Endothelial cell of umbilical vein (primary cell): ENCODE data around the gene RNF157. TPM values are rescaled to one million over a fixed set of nuclear protein-coding genes. Genes with fewer than 3 reads are reported as not detected.

Experiments used
- BruUV-seq: library from RNA; stranded (reverse); fragments of 400-500 nt; replicated peaks from 2 replicates; lab custom pipeline; 2021; lab: Mats Ljungman, UMichigan
- CTCF ChIA-PET: fragments of 300-600, 350-600 bp; sonication (Branson Sonifier 250); formaldehyde crosslinking; loops from one replicate; lab custom pipeline; 2021; ENCODE audit warnings: antibody characterized with exemption, inconsistent platforms; lab: Charles Lee
- POLR2A ChIA-PET: fragments of 300-600, 350-600 bp; sonication (Branson Sonifier 250); formaldehyde crosslinking; loops from one replicate; lab custom pipeline; 2021; ENCODE audit warnings: antibody characterized with exemption, inconsistent platforms; lab: Charles Lee
- DNase-seq: peaks from one replicate; pipeline ENCODE4 v3.0.0-alpha.2; 2011; ENCODE audit warnings: low read depth, low spot score
- FAIRE-seq: peaks from 2 replicates; lab custom pipeline; 2011; peaks lifted over from hg19 to GRCh38; lab: Jason Lieb, UNC
- H2AFZ ChIP-seq: 2 replicates; pipeline ENCODE4 v1.6.0; 2012; ENCODE audit warnings: low read depth, low read length, control low read depth, inconsistent platforms
- H3K27ac ChIP-seq: 2 replicates; pipeline ENCODE4 v1.5.1; 2011; ENCODE audit warnings: low read depth, mild to moderate bottlenecking, control low read depth, low read length, moderate library complexity; ENCODE audit not compliant: insufficient read depth
- H3K27me3 ChIP-seq, 2 experiments: 2 replicates each; pipeline versions ENCODE4 v1.6.0 to v1.6.1; 2011; ENCODE audit warnings: low read length in 2 of 2, mixed read lengths in 1 of 2; ENCODE audit not compliant: control insufficient read depth in 2 of 2, insufficient read depth in 2 of 2
- H3K36me3 ChIP-seq, 2 experiments: 2 replicates in 1 of 2; 3 replicates in 1 of 2; pipeline ENCODE4 v1.5.1; 2011; ENCODE audit warnings: low read length in 2 of 2, mild to moderate bottlenecking in 1 of 2, moderate library complexity in 1 of 2; ENCODE audit not compliant: control insufficient read depth in 2 of 2, insufficient read depth in 2 of 2; ENCODE audit errors: extremely low read depth in 1 of 2
- H3K4me1 ChIP-seq: 3 replicates; pipeline ENCODE4 v1.5.1; 2011; ENCODE audit warnings: mild to moderate bottlenecking, low read length; ENCODE audit not compliant: control insufficient read depth, insufficient read depth; ENCODE audit errors: extremely low read depth
- H3K4me2 ChIP-seq: 2 replicates; pipeline ENCODE4 v1.6.1; 2011; ENCODE audit warnings: low read length, control low read depth, mixed read lengths; ENCODE audit not compliant: insufficient read depth
- H3K4me3 ChIP-seq, 3 experiments: fragments of 200-600 bp in 1 of 3; sonication (generic), shearing (Covaris generic) in 1 of 3; replicated peaks in 1 of 3; 2 replicates each; pipeline ENCODE4 v1.5.1; 2011 to 2016; ENCODE audit warnings: control low read depth in 3 of 3, low read length in 3 of 3, mild to moderate bottlenecking in 2 of 3, inconsistent platforms in 1 of 3, low read depth in 1 of 3, moderate library complexity in 1 of 3; ENCODE audit not compliant: insufficient read depth in 1 of 3
- H3K79me2 ChIP-seq: 2 replicates; pipeline ENCODE4 v1.6.0; 2012; ENCODE audit warnings: low read length, inconsistent platforms; ENCODE audit not compliant: control insufficient read depth, insufficient read depth
- H3K9ac ChIP-seq: replicated peaks from 2 replicates; pipeline ENCODE3; 2011; ENCODE audit warnings: low read length, control low read depth; ENCODE audit not compliant: insufficient read depth; ENCODE audit errors: extremely low read depth
- H3K9me1 ChIP-seq: replicated peaks from 3 replicates; pipeline ENCODE4 v1.6.0; 2011; ENCODE audit warnings: mild to moderate bottlenecking, low read length; ENCODE audit not compliant: control insufficient read depth, insufficient read depth; ENCODE audit errors: extremely low read depth
- H3K9me3 ChIP-seq: replicated peaks from 2 replicates; pipeline ENCODE4 v1.5.1; 2012; ENCODE audit warnings: low read length, inconsistent platforms; ENCODE audit not compliant: control insufficient read depth, insufficient read depth
- H4K20me1 ChIP-seq: replicated peaks from 2 replicates; pipeline ENCODE3; 2011; ENCODE audit warnings: mild to moderate bottlenecking, low read length; ENCODE audit not compliant: control insufficient read depth, insufficient read depth; ENCODE audit errors: extremely low read depth
- CTCF ChIP-seq, 2 donors: IDR thresholded peaks; 1 replicate in 1 of 2; 2 replicates in 1 of 2; pipeline ENCODE4 v1.5.1; 2011; ENCODE audit warnings: low read length in 2 of 2, mild to moderate bottlenecking in 2 of 2, moderate library complexity in 2 of 2, control low read depth in 1 of 2, inconsistent platforms in 1 of 2, low read depth in 1 of 2; ENCODE audit not compliant: insufficient read depth in 1 of 2; ENCODE audit errors: extremely low read depth in 1 of 2
- EZH2 ChIP-seq: IDR thresholded peaks from 2 replicates; pipeline ENCODE4 v1.6.1; 2012; ENCODE audit warnings: borderline replicate concordance, low read depth, mild to moderate bottlenecking, moderate library complexity, low read length, inconsistent platforms; ENCODE audit not compliant: severe bottlenecking
- FOS ChIP-seq: IDR thresholded peaks from 2 replicates; pipeline ENCODE4 v1.6.1; 2011; ENCODE audit warnings: mild to moderate bottlenecking, low read length, moderate library complexity, borderline replicate concordance; ENCODE audit not compliant: insufficient read depth
- GATA2 ChIP-seq: IDR thresholded peaks from 2 replicates; pipeline ENCODE4 v1.7.0; 2011; ENCODE audit warnings: low read depth, mild to moderate bottlenecking, moderate library complexity, mixed read lengths, low read length; ENCODE audit not compliant: insufficient read length, insufficient read depth
- JUN ChIP-seq: IDR thresholded peaks from 2 replicates; pipeline ENCODE4 v1.6.1; 2011; ENCODE audit warnings: borderline replicate concordance, low read depth; ENCODE audit not compliant: insufficient read length, insufficient read depth
- MYC ChIP-seq: IDR thresholded peaks from one replicate; pipeline ENCODE4 v1.6.1; 2011; ENCODE audit warnings: mild to moderate bottlenecking, low read depth, low read length
- POLR2A ChIP-seq: IDR thresholded peaks from 2 replicates; pipeline ENCODE4 v1.6.1; 2012; ENCODE audit warnings: low read depth, mild to moderate bottlenecking, control low read depth, low read length
- POLR2AphosphoS5 ChIP-seq: IDR thresholded peaks from 2 replicates; pipeline ENCODE4 v1.6.1; 2012; ENCODE audit warnings: low read depth, mild to moderate bottlenecking, control low read depth, low read length, moderate library complexity; ENCODE audit not compliant: insufficient read depth
- dilution Hi-C: fragments of 300-500 bp; cut with MboI; formaldehyde crosslinking; loops from one replicate; pipeline ENCODE4 v1.15.0; 2019; ENCODE audit warnings: low sequenced_read_pairs; ENCODE audit not compliant: extremely low pct_ligation_motif_present
- intact Hi-C: fragments of 100-400 bp; cut with micrococcal nuclease; formaldehyde crosslinking; loops from one replicate; pipeline ENCODE4 v1.10.0; 2022
- polyA plus RNA-seq, 4 experiments: library from polyadenylated mRNA; depleted of rRNA in 3 of 4; stranded (reverse) in 3 of 4; unstranded in 1 of 4; fragments of >200 nt; gene quantifications; 2 replicates each; pipeline versions ENCODE4 v1.2.1 to v1.2.3, GENCODE V29; 2011 to 2012; ENCODE audit warnings: missing spikeins in 1 of 4
- total RNA-seq: library from RNA; stranded (reverse); gene quantifications from 2 replicates; pipeline ENCODE4 v1.2.3, GENCODE V29; 2021
- TF ChIP-seq, protein P1 (sequence below): IDR thresholded peaks from 2 replicates; pipeline ENCODE4 v1.6.1; 2011; ENCODE audit not compliant: insufficient read depth, insufficient read length

The RNF157 gene
- total and polyA plus RNA-seq, 2 donors (not counting 3 experiments of a cell fraction or from before 2014, with no cell fraction given), result 0.07 to 0.86 TPM

- no peak for DNase-seq
Observed at GRCh38 chr17:76173474-76173873, 66.8 kb downstream of the RNF157 start.

DNA sequence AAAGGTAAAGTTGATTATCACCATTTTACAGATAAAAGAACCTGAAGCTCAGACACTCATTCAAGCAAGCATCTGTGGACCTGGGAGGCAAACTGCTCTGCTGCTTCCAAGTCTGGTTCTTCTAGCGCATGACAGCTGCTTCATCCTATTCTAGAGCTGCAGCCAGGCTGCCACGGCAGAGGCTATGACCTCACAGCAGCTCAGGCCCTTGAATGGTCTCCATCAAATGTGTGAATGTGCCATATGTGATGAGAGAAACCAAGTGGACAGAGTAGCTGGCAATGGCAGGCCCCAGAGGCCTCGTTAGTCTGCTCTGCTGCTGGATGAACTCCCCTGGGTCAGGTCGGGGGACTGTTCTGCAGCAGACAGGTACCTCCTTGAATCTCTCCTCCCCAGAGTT is 68.6 kb downstream of the RNF157 start:
- ChIA-PET CTCF (interaction anchor here (0.6 to 1.5 kb wide), 3 partner anchors 10 to 108 kb away, joined by 3 to 7 read pairs (median 6); no protein-coding TSS in a partner anchor), POLR2A (no interaction called here)
- no peak overlapping the region for H3K27ac ChIP-seq
- H3K9ac ChIP-seq, result no peak overlapping the region
- no peaks in the 10 kb centered on the region for H3K4me1 ChIP-seq
- H3K27me3 ChIP-seq, result no peaks in the 10 kb centered on the region
- intact Hi-C loops, result no loop called here
- H2AFZ ChIP-seq, result no peak overlapping the region
- TF ChIP-seq MYC (no peak), POLR2A (no peak), CTCF (IDR thresholded peaks at IDR 0.05; ENCODE audit: extremely low read depth in 1 of 2, insufficient read depth in 1 of 2, low read depth in 1 of 2, low read length in 2 of 2) (no peak), GATA2 (no peak), JUN (no peak), POLR2AphosphoS5 (no peak), FOS (no peak), EZH2 (no peak)
- TF ChIP-seq, protein P1, sequence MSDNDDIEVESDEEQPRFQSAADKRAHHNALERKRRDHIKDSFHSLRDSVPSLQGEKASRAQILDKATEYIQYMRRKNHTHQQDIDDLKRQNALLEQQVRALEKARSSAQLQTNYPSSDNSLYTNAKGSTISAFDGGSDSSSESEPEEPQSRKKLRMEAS, result no peak
- H3K4me3 ChIP-seq, result no peak overlapping the region
- H3K9me1 ChIP-seq, result no peaks in the 10 kb centered on the region
- no peaks in the 10 kb centered on the region for H3K9me3 ChIP-seq
- dilution Hi-C loops, result no loop called here
- no peaks in the 10 kb centered on the region for H3K79me2 ChIP-seq
- H3K36me3 ChIP-seq, result no peaks in the 10 kb centered on the region
- H3K4me2 ChIP-seq, result no peak overlapping the region
- no peak for DNase-seq
- no peaks in the 10 kb centered on the region for H4K20me1 ChIP-seq
- FAIRE-seq, result no peak
- BruUV-seq, result no TSS peak

More at GRCh38 chr17:76173474-76173873, 66.8 kb downstream of the RNF157 start:
- FAIRE-seq, result no peak
- no peak overlapping the region for H3K27ac ChIP-seq
- H2AFZ ChIP-seq, result no peak overlapping the region
- H3K4me3 ChIP-seq, result no peak overlapping the region
- POLR2A ChIA-PET, result no interaction called here
- dilution Hi-C loops (no loop called here), intact Hi-C loops (no loop called here)
- no peak overlapping the region for H3K4me2 ChIP-seq
- no peaks in the 10 kb centered on the region for H3K9me1 ChIP-seq
- H3K9ac ChIP-seq, result no peak overlapping the region
- H3K79me2 ChIP-seq, result no peaks in the 10 kb centered on the region
- H3K36me3 ChIP-seq, result no peaks in the 10 kb centered on the region
- no peaks in the 10 kb centered on the region for H3K27me3 ChIP-seq
- no peaks in the 10 kb centered on the region for H3K9me3 ChIP-seq
- no peaks in the 10 kb centered on the region for H3K4me1 ChIP-seq
- no TSS peak for BruUV-seq
- CTCF ChIA-PET, result interaction anchor here (0.9 to 1.7 kb wide), 3 partner anchors 9 to 106 kb away, joined by 3 to 13 read pairs (median 5); no protein-coding TSS in a partner anchor
- no peaks in the 10 kb centered on the region for H4K20me1 ChIP-seq
- TF ChIP-seq, protein P1, result no peak
- no peak for TF ChIP-seq EZH2
- no peak for TF ChIP-seq POLR2A
- no peak for TF ChIP-seq MYC
- TF ChIP-seq JUN, result no peak
